ENCODE results near the gene OSM. TPM values are rescaled to one million over a fixed set of nuclear protein-coding genes. Genes with fewer than 3 reads are reported as not detected.

OSM gene
- total RNA-seq, 1 donor from 2014 or later: not detected

GRCh38 chr22:30228509-30229359 is 37.9 kb downstream of the OSM start:
- Mint-ChIP-seq H3K4me3 (ENCODE audit: unreplicated experiment) (no peak overlapping the region), H3K9me3 (ENCODE audit: unreplicated experiment) (no peaks in the 10 kb centered on the region), H3K27me3 (ENCODE audit: unreplicated experiment) (peaks cover 6% of the 10 kb centered on the region), H3K4me1 (ENCODE audit: low read depth, unreplicated experiment) (peaks cover 2% of the 10 kb centered on the region), H3K36me3 (ENCODE audit: unreplicated experiment) (no peaks in the 10 kb centered on the region), H3K27ac (ENCODE audit: unreplicated experiment) (no peak overlapping the region)
- TF ChIP-seq, protein P1, sequence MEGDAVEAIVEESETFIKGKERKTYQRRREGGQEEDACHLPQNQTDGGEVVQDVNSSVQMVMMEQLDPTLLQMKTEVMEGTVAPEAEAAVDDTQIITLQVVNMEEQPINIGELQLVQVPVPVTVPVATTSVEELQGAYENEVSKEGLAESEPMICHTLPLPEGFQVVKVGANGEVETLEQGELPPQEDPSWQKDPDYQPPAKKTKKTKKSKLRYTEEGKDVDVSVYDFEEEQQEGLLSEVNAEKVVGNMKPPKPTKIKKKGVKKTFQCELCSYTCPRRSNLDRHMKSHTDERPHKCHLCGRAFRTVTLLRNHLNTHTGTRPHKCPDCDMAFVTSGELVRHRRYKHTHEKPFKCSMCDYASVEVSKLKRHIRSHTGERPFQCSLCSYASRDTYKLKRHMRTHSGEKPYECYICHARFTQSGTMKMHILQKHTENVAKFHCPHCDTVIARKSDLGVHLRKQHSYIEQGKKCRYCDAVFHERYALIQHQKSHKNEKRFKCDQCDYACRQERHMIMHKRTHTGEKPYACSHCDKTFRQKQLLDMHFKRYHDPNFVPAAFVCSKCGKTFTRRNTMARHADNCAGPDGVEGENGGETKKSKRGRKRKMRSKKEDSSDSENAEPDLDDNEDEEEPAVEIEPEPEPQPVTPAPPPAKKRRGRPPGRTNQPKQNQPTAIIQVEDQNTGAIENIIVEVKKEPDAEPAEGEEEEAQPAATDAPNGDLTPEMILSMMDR (IDR thresholded peaks at IDR 0.05; ENCODE audit: partially characterized antibody, unreplicated experiment): no peak
- DNase-seq: no peak

- TF ChIP-seq, protein P1 (IDR thresholded peaks at IDR 0.05; ENCODE audit: partially characterized antibody, unreplicated experiment): no peak
- Mint-ChIP-seq H3K4me3 (ENCODE audit: unreplicated experiment) (no peak overlapping the region), H3K4me1 (ENCODE audit: low read depth, unreplicated experiment) (peaks cover 2% of the 10 kb centered on the region), H3K27me3 (ENCODE audit: unreplicated experiment) (peaks cover 6% of the 10 kb centered on the region), H3K27ac (ENCODE audit: unreplicated experiment) (peak overlapping the region; percentile 29), H3K9me3 (ENCODE audit: unreplicated experiment) (no peaks in the 10 kb centered on the region), H3K36me3 (ENCODE audit: unreplicated experiment) (no peaks in the 10 kb centered on the region)
- no peak for DNase-seq
Observed at GRCh38 chr22:30227438-30228228, 39.0 kb downstream of the OSM start.

GRCh38 chr22:30226192-30226832 is 40.3 kb downstream of the OSM start:
- TF ChIP-seq, protein P1 (IDR thresholded peaks at IDR 0.05; ENCODE audit: partially characterized antibody, unreplicated experiment): no peak
- no peaks in the 10 kb centered on the region for H3K9me3 Mint-ChIP-seq (ENCODE audit: unreplicated experiment)
- H3K4me3 Mint-ChIP-seq (ENCODE audit: unreplicated experiment): no peak overlapping the region
- H3K4me1 Mint-ChIP-seq (ENCODE audit: low read depth, unreplicated experiment): peaks cover 2% of the 10 kb centered on the region
- no peaks in the 10 kb centered on the region for H3K36me3 Mint-ChIP-seq (ENCODE audit: unreplicated experiment)
- no peak overlapping the region for H3K27ac Mint-ChIP-seq (ENCODE audit: unreplicated experiment)
- peaks cover 4% of the 10 kb centered on the region for H3K27me3 Mint-ChIP-seq (ENCODE audit: unreplicated experiment)
- no peak for DNase-seq

DNA sequence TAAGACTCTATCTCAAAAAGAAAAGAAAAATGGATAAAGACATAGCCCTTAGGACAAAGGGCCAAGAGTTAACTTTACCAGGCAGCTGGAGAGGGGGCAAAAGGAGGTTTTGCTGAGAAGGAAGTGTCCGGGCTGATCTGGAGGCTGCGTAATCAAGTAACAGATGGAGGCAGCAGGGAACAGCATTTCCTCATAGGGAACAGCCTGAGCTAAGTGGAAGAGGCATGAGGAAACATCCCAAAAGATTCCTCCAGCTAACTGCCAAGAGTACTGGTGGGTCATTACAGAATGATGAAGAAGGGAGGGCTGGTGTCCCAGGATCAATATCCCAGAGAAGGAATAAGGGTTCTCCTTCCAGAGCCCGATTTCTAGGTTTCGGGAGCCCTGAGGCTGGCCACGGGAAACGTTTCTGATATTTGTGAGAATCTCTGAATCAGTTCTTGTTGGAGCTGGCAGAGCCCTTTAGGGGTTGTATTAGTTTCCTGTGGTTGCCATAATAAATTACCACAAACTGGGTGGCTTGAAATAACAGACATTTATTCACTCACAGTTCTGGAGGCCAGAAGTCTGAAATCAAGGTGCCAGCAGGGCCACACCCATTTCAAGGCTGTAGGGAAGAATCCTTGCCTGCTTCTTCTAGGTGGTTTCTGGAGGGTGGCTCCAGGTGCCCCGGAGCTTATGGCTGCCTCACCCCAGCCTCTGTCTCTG is 41.3 kb downstream of the OSM start:
- DNase-seq: no peak
- Mint-ChIP-seq H3K4me3 (ENCODE audit: unreplicated experiment) (no peak overlapping the region), H3K36me3 (ENCODE audit: unreplicated experiment) (no peaks in the 10 kb centered on the region), H3K27ac (ENCODE audit: unreplicated experiment) (no peak overlapping the region), H3K27me3 (ENCODE audit: unreplicated experiment) (peaks cover 3% of the 10 kb centered on the region), H3K4me1 (ENCODE audit: low read depth, unreplicated experiment) (peaks cover 2% of the 10 kb centered on the region), H3K9me3 (ENCODE audit: unreplicated experiment) (no peaks in the 10 kb centered on the region)
- TF ChIP-seq, protein P1 (IDR thresholded peaks at IDR 0.05; ENCODE audit: partially characterized antibody, unreplicated experiment): no peak
